ENCODE results near the gene NPAS2.
A peak's percentile ranks its signal among the peaks of the same experiment; 100 is the strongest.

DNA sequence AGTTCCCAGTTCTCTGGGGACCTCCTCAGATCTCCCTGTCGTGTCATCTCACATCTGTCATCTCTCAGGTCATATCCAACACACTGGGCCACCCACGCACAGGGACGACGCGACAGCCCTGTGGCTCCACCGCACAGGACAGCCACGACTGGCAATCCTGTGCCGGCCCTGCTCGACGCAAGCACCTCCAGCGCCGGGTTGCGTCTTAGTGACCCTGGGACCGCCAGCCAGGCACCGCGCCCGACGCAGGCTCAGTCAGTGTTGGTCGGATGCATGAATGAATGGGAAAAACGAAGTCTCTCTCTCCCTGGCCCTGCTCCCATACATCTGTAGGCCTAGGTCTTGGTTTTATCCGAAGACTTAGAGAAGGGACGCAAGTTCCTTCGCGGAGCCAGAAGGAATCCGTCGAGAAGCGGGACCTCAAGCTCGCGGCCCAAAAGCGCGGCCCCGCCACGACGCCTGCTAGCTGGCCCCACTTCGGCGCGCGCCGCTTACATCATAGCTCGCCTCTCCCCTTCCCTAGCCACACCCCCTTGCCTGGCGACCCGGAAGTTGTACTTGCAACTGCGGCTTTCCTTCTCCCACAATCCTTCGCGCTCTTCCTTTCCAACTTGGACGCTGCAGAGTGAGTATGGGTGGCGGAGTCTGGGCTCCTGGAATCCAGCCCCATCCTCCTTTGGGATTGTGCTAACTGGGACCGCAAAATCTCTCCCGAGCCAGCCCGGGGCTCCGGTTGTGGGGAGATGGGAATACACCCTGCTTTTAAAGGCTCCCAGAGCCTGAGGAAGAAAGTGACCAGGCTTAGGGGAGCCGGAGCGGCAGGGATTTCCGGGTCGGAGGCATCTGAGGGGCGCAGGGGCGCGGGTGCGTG is 182.0 kb downstream of the NPAS2 start, which contains the start of gene RPL31:
- TF ChIP-seq, protein P1, sequence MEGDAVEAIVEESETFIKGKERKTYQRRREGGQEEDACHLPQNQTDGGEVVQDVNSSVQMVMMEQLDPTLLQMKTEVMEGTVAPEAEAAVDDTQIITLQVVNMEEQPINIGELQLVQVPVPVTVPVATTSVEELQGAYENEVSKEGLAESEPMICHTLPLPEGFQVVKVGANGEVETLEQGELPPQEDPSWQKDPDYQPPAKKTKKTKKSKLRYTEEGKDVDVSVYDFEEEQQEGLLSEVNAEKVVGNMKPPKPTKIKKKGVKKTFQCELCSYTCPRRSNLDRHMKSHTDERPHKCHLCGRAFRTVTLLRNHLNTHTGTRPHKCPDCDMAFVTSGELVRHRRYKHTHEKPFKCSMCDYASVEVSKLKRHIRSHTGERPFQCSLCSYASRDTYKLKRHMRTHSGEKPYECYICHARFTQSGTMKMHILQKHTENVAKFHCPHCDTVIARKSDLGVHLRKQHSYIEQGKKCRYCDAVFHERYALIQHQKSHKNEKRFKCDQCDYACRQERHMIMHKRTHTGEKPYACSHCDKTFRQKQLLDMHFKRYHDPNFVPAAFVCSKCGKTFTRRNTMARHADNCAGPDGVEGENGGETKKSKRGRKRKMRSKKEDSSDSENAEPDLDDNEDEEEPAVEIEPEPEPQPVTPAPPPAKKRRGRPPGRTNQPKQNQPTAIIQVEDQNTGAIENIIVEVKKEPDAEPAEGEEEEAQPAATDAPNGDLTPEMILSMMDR (IDR thresholded peaks at IDR 0.05; ENCODE audit: extremely low read depth in 1 of 2, insufficient read depth in 1 of 2, low read depth in 1 of 2, low read length in 2 of 2): no peak
- TF ChIP-seq EZH2 (IDR thresholded peaks at IDR 0.05; ENCODE audit: borderline replicate concordance, low read depth, low read length, severe bottlenecking): no peak
- TF ChIP-seq, protein P2, sequence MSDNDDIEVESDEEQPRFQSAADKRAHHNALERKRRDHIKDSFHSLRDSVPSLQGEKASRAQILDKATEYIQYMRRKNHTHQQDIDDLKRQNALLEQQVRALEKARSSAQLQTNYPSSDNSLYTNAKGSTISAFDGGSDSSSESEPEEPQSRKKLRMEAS (IDR thresholded peaks at IDR 0.05; ENCODE audit: insufficient read depth, insufficient read length): peak; percentile 73
